HCT116 (cell line): ENCODE data around the gene GET3. TPM values are rescaled to one million over a fixed set of nuclear protein-coding genes. Genes with fewer than 3 reads are reported as not detected.

Experiments
- ATAC-seq: fragments of 200-7000 bp; cut with Tn5 transposase; 2 replicates; pipeline ENCODE4 v1.9.1; 2020; ENCODE audit warnings: mild to moderate bottlenecking, moderate library complexity
- BruUV-seq: library from RNA; stranded (reverse); fragments of 400-500 nt; replicated peaks from 2 replicates; lab custom pipeline; 2021; lab: Mats Ljungman, UMichigan
- CTCF ChIA-PET: fragments of 300-600 bp; sonication (Branson Sonifier 250); formaldehyde crosslinking; loops from one replicate; lab custom pipeline; 2021; ENCODE audit warnings: antibody characterized with exemption; lab: Charles Lee
- POLR2A ChIA-PET: fragments of 300-600, 350-600 bp; sonication (Branson Sonifier 250); formaldehyde crosslinking; loops from one replicate; lab custom pipeline; 2021; ENCODE audit warnings: antibody characterized with exemption; lab: Charles Lee
- RAD21 ChIA-PET, 2 experiments: fragments of 300-600 bp; sonication (Branson Sonifier 250); formaldehyde crosslinking; loops; one replicate each; lab custom pipeline; 2023; ENCODE audit warnings: low total read pairs in 2 of 2; ENCODE audit not compliant: uncharacterized antibody in 2 of 2, unreplicated experiment in 2 of 2, low non-redundant PET in 1 of 2; lab: Charles Lee
- DNase-seq: peaks from one replicate; pipeline ENCODE4 v3.0.0-alpha.2; 2010; ENCODE audit warnings: low read depth, low spot score
- H2AFZ ChIP-seq: fragments of 200-600 bp; shearing (Covaris generic), sonication (generic); 2 replicates; pipeline ENCODE4 v1.6.1; 2017; ENCODE audit warnings: low read depth, mixed run types, mixed read lengths, antibody characterized with exemption, low read length; ENCODE audit not compliant: poor library complexity, severe bottlenecking
- H3K27ac ChIP-seq: 2 replicates; pipeline ENCODE4 v1.5.1; 2012; ENCODE audit warnings: low read depth, low read length
- H3K27me3 ChIP-seq: fragments of 200-600 bp; sonication (generic); 2 replicates; pipeline ENCODE4 v1.6.1; 2016; ENCODE audit warnings: mixed run types, low read length, mixed read lengths; ENCODE audit not compliant: insufficient read depth
- H3K36me3 ChIP-seq, 2 experiments: fragments of 200-500 bp in 1 of 2; fragments of 200-600 bp in 1 of 2; sonication (Bioruptor generic) in 1 of 2; sonication (generic) in 1 of 2; 2 replicates each; pipeline versions ENCODE4 v1.5.1 to v1.6.1; 2014 to 2016; ENCODE audit warnings: low read length in 2 of 2, inconsistent platforms in 1 of 2, mixed read lengths in 1 of 2, mixed run types in 1 of 2; ENCODE audit not compliant: insufficient read depth in 2 of 2, control insufficient read depth in 1 of 2
- H3K4me1 ChIP-seq, 2 experiments: fragments of 200-600 bp in 1 of 2; sonication (generic) in 1 of 2; 2 replicates each; pipeline versions ENCODE4 v1.5.1 to v1.6.1; 2012 to 2017; ENCODE audit warnings: low read length in 2 of 2, inconsistent platforms in 1 of 2, mild to moderate bottlenecking in 1 of 2, mixed read lengths in 1 of 2, mixed run types in 1 of 2, moderate library complexity in 1 of 2; ENCODE audit not compliant: insufficient read depth in 2 of 2, control insufficient read depth in 1 of 2
- H3K4me2 ChIP-seq: fragments of 200-600 bp; sonication (generic); 2 replicates; pipeline ENCODE4 v1.6.1; 2017; ENCODE audit warnings: mixed run types, low read length, mixed read lengths
- H3K4me3 ChIP-seq, 2 experiments: fragments of 200-600 bp in 1 of 2; sonication (generic) in 1 of 2; replicated peaks in 1 of 2; 2 replicates each; pipeline ENCODE4 v1.5.1; 2011 to 2016; ENCODE audit warnings: low read length in 2 of 2, control low read depth in 1 of 2, low read depth in 1 of 2, mild to moderate bottlenecking in 1 of 2, mixed read lengths in 1 of 2, mixed run types in 1 of 2
- H3K79me2 ChIP-seq: fragments of 200-600 bp; sonication (generic); 2 replicates; pipeline ENCODE4 v1.6.1; 2017; ENCODE audit warnings: mild to moderate bottlenecking, mixed run types, low read length, moderate library complexity, mixed read lengths; ENCODE audit not compliant: insufficient read depth
- H3K9ac ChIP-seq: fragments of 200-600 bp; sonication (generic); 2 replicates; pipeline ENCODE4 v1.6.1; 2016; ENCODE audit warnings: low read length, mixed read lengths
- H3K9me2 ChIP-seq: fragments of 200-600 bp; sonication (generic), shearing (Covaris generic); 2 replicates; pipeline ENCODE4 v1.6.1; 2017; ENCODE audit warnings: mixed run types, mild to moderate bottlenecking, moderate library complexity; ENCODE audit not compliant: insufficient read depth
- H3K9me3 ChIP-seq, 2 experiments: fragments of 200-500 bp in 1 of 2; fragments of 200-600 bp in 1 of 2; sonication (Bioruptor generic) in 1 of 2; sonication (generic) in 1 of 2; 2 replicates each; pipeline ENCODE4 v1.6.1; 2014 to 2017; ENCODE audit warnings: low read length in 2 of 2, mixed read lengths in 2 of 2, inconsistent platforms in 1 of 2, low read depth in 1 of 2, mild to moderate bottlenecking in 1 of 2, mixed run types in 1 of 2, moderate library complexity in 1 of 2; ENCODE audit not compliant: control insufficient read depth in 1 of 2, insufficient read depth in 1 of 2
- H4K20me1 ChIP-seq: fragments of 200-600 bp; sonication (generic), shearing (Covaris generic); 2 replicates; pipeline ENCODE4 v1.6.1; 2017; ENCODE audit warnings: mixed run types, mild to moderate bottlenecking, moderate library complexity; ENCODE audit not compliant: insufficient read depth
- CBX3 ChIP-seq: IDR thresholded peaks from 2 replicates; pipeline ENCODE4 v1.6.1; 2012; ENCODE audit warnings: low read depth
- ELF1 ChIP-seq: IDR thresholded peaks from 2 replicates; pipeline ENCODE4 v1.6.1; 2012; ENCODE audit warnings: low read depth, borderline replicate concordance
- EZH2 ChIP-seq: fragments of 200-600 bp; sonication (generic); IDR thresholded peaks from 2 replicates; pipeline ENCODE4 v1.6.1; 2017; ENCODE audit warnings: antibody characterized with exemption, mixed run types
- EZH2phosphoT487 ChIP-seq: fragments of 200-600 bp; IDR thresholded peaks from 2 replicates; pipeline ENCODE4 v1.6.1; 2018; ENCODE audit warnings: antibody characterized with exemption, borderline replicate concordance
- FOSL1 ChIP-seq: IDR thresholded peaks from 2 replicates; pipeline ENCODE4 v1.6.1; 2012; ENCODE audit warnings: low read depth
- JUND ChIP-seq: IDR thresholded peaks from 2 replicates; pipeline ENCODE4 v1.6.1; 2012
- POLR2AphosphoS5 ChIP-seq: IDR thresholded peaks from 2 replicates; pipeline ENCODE4 v1.6.1; 2011; ENCODE audit warnings: mild to moderate bottlenecking, low read depth, low read length, moderate library complexity
- SIN3A ChIP-seq: IDR thresholded peaks from 2 replicates; pipeline ENCODE4 v1.6.1; 2012; ENCODE audit warnings: low read depth
- YY1 ChIP-seq: IDR thresholded peaks from 2 replicates; pipeline ENCODE4 v1.6.1; 2011; ENCODE audit warnings: low read length, low read depth, moderate library complexity, mild to moderate bottlenecking; ENCODE audit not compliant: insufficient replicate concordance; ENCODE audit errors: extremely low read depth
- ZNF274 ChIP-seq: fragments of 200-500 bp; sonication (Bioruptor generic); IDR thresholded peaks from 2 replicates; pipeline ENCODE4 v1.6.1; 2014; ENCODE audit warnings: mild to moderate bottlenecking, low read depth, low read length, inconsistent platforms
- intact Hi-C: fragments of 100-400 bp; cut with micrococcal nuclease; formaldehyde crosslinking; loops from 2 replicates; pipeline ENCODE4 v1.10.0; 2022
- total RNA-seq: library from RNA; stranded (reverse); gene quantifications from one replicate; pipeline ENCODE4 v1.2.1, GENCODE V29; 2021; ENCODE audit not compliant: unreplicated experiment
- TF ChIP-seq, protein P1 (sequence below), 3 experiments: fragments of 200-600 bp in 1 of 3; sonication (generic) in 1 of 3; IDR thresholded peaks in 2 of 3; conservative IDR thresholded peaks in 1 of 3; 2 replicates each; pipeline ENCODE4 v1.5.1; 2012 to 2017; ENCODE audit warnings: low read depth in 2 of 3, low read length in 2 of 3, antibody characterized with exemption in 1 of 3, borderline replicate concordance in 1 of 3, control low read depth in 1 of 3, mild to moderate bottlenecking in 1 of 3, mixed read lengths in 1 of 3, mixed run types in 1 of 3, moderate library complexity in 1 of 3; ENCODE audit not compliant: insufficient read depth in 1 of 3
- TF ChIP-seq, protein P2 (sequence below): IDR thresholded peaks from 2 replicates; pipeline ENCODE4 v1.6.1; 2011; ENCODE audit warnings: mild to moderate bottlenecking, low read length, moderate library complexity; ENCODE audit not compliant: insufficient replicate concordance; ENCODE audit errors: extremely low read depth
- TF ChIP-seq, protein P3 (sequence below): IDR thresholded peaks from 2 replicates; pipeline ENCODE4 v1.6.1; 2012
- TF ChIP-seq, protein P4 (sequence below): IDR thresholded peaks from 2 replicates; pipeline ENCODE4 v1.6.1; 2012

GET3 gene
- total RNA-seq, 1 experiment from 2014 or later: 77.6 TPM

DNA sequence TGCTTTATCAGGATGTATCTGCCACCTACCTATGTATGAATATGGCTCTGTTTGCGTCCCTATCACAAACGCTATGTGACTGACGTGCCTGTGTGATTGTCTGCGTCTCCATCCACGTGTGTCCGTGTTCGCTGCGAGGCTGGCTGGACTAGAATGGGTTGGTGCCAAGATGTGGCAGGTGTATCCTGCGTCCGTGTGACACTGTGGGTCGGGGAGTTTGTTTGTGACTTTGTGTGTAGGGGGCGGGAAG is 44.8 kb downstream of the GET3 start:
- POLR2A ChIA-PET: interaction anchor here (1.2 to 3.2 kb wide), 3 partner anchors 10 to 85 kb away, joined by 3 to 39 read pairs (median 3); partner anchors contain the start of genes FBXW9 and JUNB

More for the DNA sequence above, 44.8 kb downstream of the GET3 start:
- peak overlapping the region; percentile 89 for H3K27ac ChIP-seq
- H3K9ac ChIP-seq: peak overlapping the region; percentile 69
- ChIA-PET CTCF (interaction anchor here (1.2 kb wide), 1 partner anchor 9 kb away, joined by 5 read pairs; the partner anchor contains the start of gene JUNB), RAD21 (no interaction called here)
- no peaks in the 10 kb centered on the region for H3K79me2 ChIP-seq
- peaks cover 69 to 89% of the 10 kb centered on the region in 2 experiments for H3K4me1 ChIP-seq
- H3K9me3 ChIP-seq: no peaks in the 10 kb centered on the region
- H3K4me3 ChIP-seq: peak overlapping the region; percentile 43 to 58
- DNase-seq (no peak), ATAC-seq (no peak)
- BruUV-seq: no TSS peak
- H3K9me2 ChIP-seq: no peaks in the 10 kb centered on the region
- peak overlapping the region; percentile 98 for H3K4me2 ChIP-seq
- TF ChIP-seq ELF1 (no peak), CBX3 (no peak), ZNF274 (no peak), SIN3A (no peak), JUND (no peak), YY1 (no peak), EZH2 (no peak), EZH2phosphoT487 (no peak), POLR2AphosphoS5 (no peak), FOSL1 (no peak)
- TF ChIP-seq, protein P1, sequence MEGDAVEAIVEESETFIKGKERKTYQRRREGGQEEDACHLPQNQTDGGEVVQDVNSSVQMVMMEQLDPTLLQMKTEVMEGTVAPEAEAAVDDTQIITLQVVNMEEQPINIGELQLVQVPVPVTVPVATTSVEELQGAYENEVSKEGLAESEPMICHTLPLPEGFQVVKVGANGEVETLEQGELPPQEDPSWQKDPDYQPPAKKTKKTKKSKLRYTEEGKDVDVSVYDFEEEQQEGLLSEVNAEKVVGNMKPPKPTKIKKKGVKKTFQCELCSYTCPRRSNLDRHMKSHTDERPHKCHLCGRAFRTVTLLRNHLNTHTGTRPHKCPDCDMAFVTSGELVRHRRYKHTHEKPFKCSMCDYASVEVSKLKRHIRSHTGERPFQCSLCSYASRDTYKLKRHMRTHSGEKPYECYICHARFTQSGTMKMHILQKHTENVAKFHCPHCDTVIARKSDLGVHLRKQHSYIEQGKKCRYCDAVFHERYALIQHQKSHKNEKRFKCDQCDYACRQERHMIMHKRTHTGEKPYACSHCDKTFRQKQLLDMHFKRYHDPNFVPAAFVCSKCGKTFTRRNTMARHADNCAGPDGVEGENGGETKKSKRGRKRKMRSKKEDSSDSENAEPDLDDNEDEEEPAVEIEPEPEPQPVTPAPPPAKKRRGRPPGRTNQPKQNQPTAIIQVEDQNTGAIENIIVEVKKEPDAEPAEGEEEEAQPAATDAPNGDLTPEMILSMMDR (IDR thresholded peaks at IDR 0.05 in 2 of 3, conservative IDR thresholded peaks at IDR 0.05 in 1 of 3; ENCODE audit: borderline replicate concordance in 1 of 3, insufficient read depth in 1 of 3, low read depth in 2 of 3, low read length in 2 of 3): no peak
- TF ChIP-seq, protein P2, sequence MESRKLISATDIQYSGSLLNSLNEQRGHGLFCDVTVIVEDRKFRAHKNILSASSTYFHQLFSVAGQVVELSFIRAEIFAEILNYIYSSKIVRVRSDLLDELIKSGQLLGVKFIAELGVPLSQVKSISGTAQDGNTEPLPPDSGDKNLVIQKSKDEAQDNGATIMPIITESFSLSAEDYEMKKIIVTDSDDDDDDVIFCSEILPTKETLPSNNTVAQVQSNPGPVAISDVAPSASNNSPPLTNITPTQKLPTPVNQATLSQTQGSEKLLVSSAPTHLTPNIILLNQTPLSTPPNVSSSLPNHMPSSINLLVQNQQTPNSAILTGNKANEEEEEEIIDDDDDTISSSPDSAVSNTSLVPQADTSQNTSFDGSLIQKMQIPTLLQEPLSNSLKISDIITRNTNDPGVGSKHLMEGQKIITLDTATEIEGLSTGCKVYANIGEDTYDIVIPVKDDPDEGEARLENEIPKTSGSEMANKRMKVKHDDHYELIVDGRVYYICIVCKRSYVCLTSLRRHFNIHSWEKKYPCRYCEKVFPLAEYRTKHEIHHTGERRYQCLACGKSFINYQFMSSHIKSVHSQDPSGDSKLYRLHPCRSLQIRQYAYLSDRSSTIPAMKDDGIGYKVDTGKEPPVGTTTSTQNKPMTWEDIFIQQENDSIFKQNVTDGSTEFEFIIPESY: no peak
- TF ChIP-seq, protein P3, sequence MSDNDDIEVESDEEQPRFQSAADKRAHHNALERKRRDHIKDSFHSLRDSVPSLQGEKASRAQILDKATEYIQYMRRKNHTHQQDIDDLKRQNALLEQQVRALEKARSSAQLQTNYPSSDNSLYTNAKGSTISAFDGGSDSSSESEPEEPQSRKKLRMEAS: no peak
- TF ChIP-seq, protein P4, sequence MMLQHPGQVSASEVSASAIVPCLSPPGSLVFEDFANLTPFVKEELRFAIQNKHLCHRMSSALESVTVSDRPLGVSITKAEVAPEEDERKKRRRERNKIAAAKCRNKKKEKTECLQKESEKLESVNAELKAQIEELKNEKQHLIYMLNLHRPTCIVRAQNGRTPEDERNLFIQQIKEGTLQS: no peak
- no peak overlapping the region for H2AFZ ChIP-seq
- intact Hi-C loops: no loop called here
- H3K27me3 ChIP-seq: no peaks in the 10 kb centered on the region
- no peaks in the 10 kb centered on the region for H4K20me1 ChIP-seq
- no peaks in the 10 kb centered on the region for H3K36me3 ChIP-seq
